ENCODE measurements around the gene XRCC5. TPM values are rescaled to one million over a fixed set of nuclear protein-coding genes. Genes with fewer than 3 reads are reported as not detected.

Gene XRCC5
- total RNA-seq, 4 donors from 2014 or later: 61.2 to 320 (median 168) TPM

DNA sequence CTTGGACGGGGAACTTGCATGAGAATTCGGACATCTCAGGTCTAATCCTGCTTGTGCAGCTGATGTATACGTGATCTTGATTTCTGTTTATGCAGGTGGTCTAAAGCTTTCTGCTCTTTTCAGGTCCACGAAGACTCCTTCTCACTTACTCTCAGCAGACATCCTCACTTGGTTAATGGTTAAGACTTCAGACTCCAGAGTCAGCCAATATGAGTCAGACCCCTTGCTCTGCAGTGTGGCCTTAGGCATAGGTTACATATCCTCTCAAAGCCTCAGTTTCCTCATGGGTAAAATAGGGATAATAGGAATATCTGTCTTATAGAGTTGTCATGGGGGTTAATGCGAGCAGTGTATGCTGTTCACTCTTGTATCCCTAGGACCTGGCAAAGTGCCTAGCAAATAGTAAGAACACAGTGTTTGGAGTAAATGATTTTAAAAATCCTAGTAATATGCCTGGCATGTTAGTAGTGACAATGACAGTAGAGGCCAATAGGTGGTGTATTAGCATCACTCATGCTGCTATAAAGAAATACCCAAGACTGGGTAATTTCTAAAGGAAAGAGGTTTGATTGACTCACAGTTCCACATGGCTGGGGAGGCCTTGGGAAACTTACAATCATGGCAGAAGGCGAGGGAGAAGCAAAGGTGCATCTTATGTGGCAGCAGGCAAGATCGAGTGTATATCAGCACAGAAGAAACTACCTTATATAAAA, 42.3 kb downstream of the XRCC5 start:
- H3K27ac ChIP-seq: no peak overlapping the region
- no peak overlapping the region for H3K4me3 ChIP-seq
- no peaks in the 10 kb centered on the region for H3K4me1 ChIP-seq
- H3K36me3 ChIP-seq: no peaks in the 10 kb centered on the region
- H3K9me3 ChIP-seq: no peaks in the 10 kb centered on the region
- no peak for DNase-seq
- no peak for TF ChIP-seq POLR2A (IDR thresholded peaks at IDR 0.05)
- TF ChIP-seq, protein P1, sequence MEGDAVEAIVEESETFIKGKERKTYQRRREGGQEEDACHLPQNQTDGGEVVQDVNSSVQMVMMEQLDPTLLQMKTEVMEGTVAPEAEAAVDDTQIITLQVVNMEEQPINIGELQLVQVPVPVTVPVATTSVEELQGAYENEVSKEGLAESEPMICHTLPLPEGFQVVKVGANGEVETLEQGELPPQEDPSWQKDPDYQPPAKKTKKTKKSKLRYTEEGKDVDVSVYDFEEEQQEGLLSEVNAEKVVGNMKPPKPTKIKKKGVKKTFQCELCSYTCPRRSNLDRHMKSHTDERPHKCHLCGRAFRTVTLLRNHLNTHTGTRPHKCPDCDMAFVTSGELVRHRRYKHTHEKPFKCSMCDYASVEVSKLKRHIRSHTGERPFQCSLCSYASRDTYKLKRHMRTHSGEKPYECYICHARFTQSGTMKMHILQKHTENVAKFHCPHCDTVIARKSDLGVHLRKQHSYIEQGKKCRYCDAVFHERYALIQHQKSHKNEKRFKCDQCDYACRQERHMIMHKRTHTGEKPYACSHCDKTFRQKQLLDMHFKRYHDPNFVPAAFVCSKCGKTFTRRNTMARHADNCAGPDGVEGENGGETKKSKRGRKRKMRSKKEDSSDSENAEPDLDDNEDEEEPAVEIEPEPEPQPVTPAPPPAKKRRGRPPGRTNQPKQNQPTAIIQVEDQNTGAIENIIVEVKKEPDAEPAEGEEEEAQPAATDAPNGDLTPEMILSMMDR (IDR thresholded peaks at IDR 0.05): no peak
- intact Hi-C loops (cut with DNase I; ENCODE audit: low total_unique reads): no loop called here
- no peaks in the 10 kb centered on the region for H3K27me3 ChIP-seq

DNA sequence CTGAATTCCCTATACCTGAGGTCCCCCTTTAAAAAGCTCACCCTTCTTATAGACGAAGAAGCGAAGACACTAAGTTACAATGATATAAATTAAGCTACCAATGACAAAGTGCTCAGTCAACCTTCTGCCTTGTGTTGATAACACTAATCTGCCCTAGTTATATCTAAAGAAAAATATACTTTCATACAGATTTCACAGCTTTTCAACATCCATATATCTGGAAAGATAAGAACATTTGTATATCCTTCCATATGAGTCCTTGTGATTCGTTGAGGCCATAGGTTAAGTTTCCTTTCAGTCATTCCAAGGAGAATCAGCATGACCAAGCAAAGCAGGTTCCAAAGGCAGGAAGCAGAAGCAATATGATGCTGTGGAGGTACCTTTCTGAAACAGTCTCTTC, 46.8 kb downstream of the XRCC5 start:
- intact Hi-C loops (cut with DNase I; ENCODE audit: low total_unique reads): no loop called here
- Histone ChIP-seq H3K9me3 (no peaks in the 10 kb centered on the region), H3K4me3 (no peak overlapping the region), H3K27me3 (no peaks in the 10 kb centered on the region), H3K4me1 (no peaks in the 10 kb centered on the region), H3K36me3 (no peaks in the 10 kb centered on the region), H3K27ac (no peak overlapping the region)
- no peak for DNase-seq
- TF ChIP-seq, protein P1 (IDR thresholded peaks at IDR 0.05): no peak
- TF ChIP-seq POLR2A (IDR thresholded peaks at IDR 0.05): no peak

DNA sequence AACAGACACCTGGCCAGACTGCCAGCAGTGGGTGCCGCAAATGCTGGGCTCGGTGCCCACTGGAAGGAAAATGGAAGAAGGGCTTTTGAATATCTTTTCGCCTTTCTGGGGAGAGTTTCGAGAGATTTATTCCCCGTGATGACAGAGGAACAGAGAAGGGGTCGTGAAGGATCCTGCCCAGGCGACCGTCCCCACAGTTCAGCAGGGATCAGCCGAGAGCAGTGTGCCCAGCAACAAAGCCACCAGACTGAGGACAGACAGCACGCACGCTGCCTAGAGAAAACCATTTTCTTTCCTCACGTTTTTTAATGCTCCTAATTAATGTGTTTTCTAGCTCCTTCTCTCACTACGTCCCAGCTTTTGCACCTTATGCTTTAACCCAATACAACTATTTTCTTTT, 47.7 kb downstream of the XRCC5 start:
- Histone ChIP-seq H3K36me3 (no peaks in the 10 kb centered on the region), H3K27me3 (no peaks in the 10 kb centered on the region), H3K4me1 (no peaks in the 10 kb centered on the region), H3K4me3 (no peak overlapping the region), H3K9me3 (no peaks in the 10 kb centered on the region), H3K27ac (no peak overlapping the region)
- intact Hi-C loops (cut with DNase I; ENCODE audit: low total_unique reads): no loop called here
- TF ChIP-seq, protein P1 (IDR thresholded peaks at IDR 0.05): no peak
- no peak for TF ChIP-seq POLR2A (IDR thresholded peaks at IDR 0.05)
- no peak for DNase-seq

DNA sequence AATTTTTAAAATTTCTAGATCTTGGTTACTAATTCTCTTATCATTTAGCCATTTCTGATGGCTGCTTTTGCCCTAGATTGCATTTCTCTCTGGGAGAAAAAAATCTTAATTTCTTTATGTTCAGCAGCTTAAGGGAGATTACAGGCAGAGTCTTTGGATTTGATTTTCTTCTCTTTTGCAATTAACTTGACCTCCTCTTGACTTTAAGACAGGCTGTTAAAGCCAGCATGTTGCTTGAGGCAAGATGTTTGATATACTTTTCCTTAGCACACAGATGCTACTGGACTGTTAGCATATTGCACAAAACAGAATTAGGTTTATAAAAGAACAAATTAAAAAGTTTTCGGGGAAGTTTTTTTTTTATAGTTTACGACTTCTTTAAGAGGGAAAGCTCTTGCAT, 50.0 kb downstream of the XRCC5 start:
- Histone ChIP-seq H3K36me3 (no peaks in the 10 kb centered on the region), H3K9me3 (no peaks in the 10 kb centered on the region), H3K27me3 (no peaks in the 10 kb centered on the region), H3K4me1 (no peaks in the 10 kb centered on the region), H3K4me3 (no peak overlapping the region), H3K27ac (no peak overlapping the region)
- intact Hi-C loops (cut with DNase I; ENCODE audit: low total_unique reads): no loop called here
- no peak for TF ChIP-seq POLR2A (IDR thresholded peaks at IDR 0.05)
- TF ChIP-seq, protein P1 (IDR thresholded peaks at IDR 0.05): no peak
- DNase-seq: no peak

DNA sequence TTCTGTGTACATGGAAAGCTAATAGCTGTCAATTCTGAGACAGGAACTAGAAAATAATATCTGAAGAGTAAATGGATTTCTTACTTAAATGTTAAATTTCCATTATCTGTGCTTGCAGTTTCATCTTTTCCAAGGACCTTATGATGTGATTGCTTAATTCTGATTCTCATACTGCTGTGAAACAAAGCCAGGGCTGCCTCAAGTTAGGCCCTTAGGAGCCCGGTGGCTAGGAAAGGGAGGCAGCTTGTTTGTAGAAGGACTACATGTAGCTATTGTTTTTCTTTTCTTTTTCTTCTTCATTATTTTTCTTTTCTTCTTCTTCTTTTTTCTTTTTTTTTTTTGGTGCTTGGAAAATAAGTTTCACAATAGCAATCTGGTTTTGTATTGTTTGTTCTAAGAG, 50.5 kb downstream of the XRCC5 start:
- Histone ChIP-seq H3K4me1 (no peaks in the 10 kb centered on the region), H3K4me3 (no peak overlapping the region), H3K36me3 (no peaks in the 10 kb centered on the region), H3K27ac (no peak overlapping the region), H3K27me3 (no peaks in the 10 kb centered on the region), H3K9me3 (no peaks in the 10 kb centered on the region)
- intact Hi-C loops (cut with DNase I; ENCODE audit: low total_unique reads): no loop called here
- no peak for TF ChIP-seq POLR2A (IDR thresholded peaks at IDR 0.05)
- TF ChIP-seq, protein P1 (IDR thresholded peaks at IDR 0.05): no peak
- DNase-seq: no peak
